ENCODE measurements around the gene MAP4K1.
"Not testable (repeated sequence)": the region's sequence is repeated elsewhere in the genome, so short reads cannot be mapped to it uniquely, and the experiment has no call there.

MAP4K1 gene

GRCh38 chr19:38559428-38560401 lies 58.0 kb downstream of the MAP4K1 start:
- TF ChIP-seq TSHZ2 (CRISPR knock-in tag; IDR thresholded peaks at IDR 0.05), result no peak
- no peak for TF ChIP-seq ZNF565 (CRISPR knock-in tag; conservative IDR thresholded peaks at IDR 0.05; ENCODE audit: low read depth)
- TF ChIP-seq PATZ1 (CRISPR knock-in tag; IDR thresholded peaks at IDR 0.05; ENCODE audit: borderline replicate concordance), result no peak
- no peak for TF ChIP-seq CREB5 (CRISPR knock-in tag; IDR thresholded peaks at IDR 0.05; ENCODE audit: low read depth)
- TF ChIP-seq BACH2 (CRISPR knock-in tag; IDR thresholded peaks at IDR 0.05; ENCODE audit: borderline replicate concordance), result no peak
- no peak for TF ChIP-seq ZFP30 (CRISPR knock-in tag; IDR thresholded peaks at IDR 0.05)
- no peak for TF ChIP-seq ZNF8 (CRISPR knock-in tag; IDR thresholded peaks at IDR 0.05)
- no peak for TF ChIP-seq PPARA (CRISPR knock-in tag; IDR thresholded peaks at IDR 0.05; ENCODE audit: borderline replicate concordance)
- no peak for TF ChIP-seq RARB (CRISPR knock-in tag; IDR thresholded peaks at IDR 0.05)
- no peak for ATAC-seq

- not testable (repeated sequence) for ATAC-seq
Measured at GRCh38 chr19:38558933-38559332, 58.8 kb downstream of the MAP4K1 start.

GRCh38 chr19:38557205-38557799 lies 60.5 kb downstream of the MAP4K1 start:
- TF ChIP-seq BACH2 (CRISPR knock-in tag; IDR thresholded peaks at IDR 0.05; ENCODE audit: borderline replicate concordance) (no peak), ESRRG (CRISPR knock-in tag; IDR thresholded peaks at IDR 0.05) (no peak), RARB (CRISPR knock-in tag; IDR thresholded peaks at IDR 0.05) (no peak), ZNF8 (CRISPR knock-in tag; IDR thresholded peaks at IDR 0.05) (no peak), CSRNP3 (CRISPR knock-in tag; IDR thresholded peaks at IDR 0.05) (no peak), GLIS3 (CRISPR knock-in tag; IDR thresholded peaks at IDR 0.05) (no peak), CSDC2 (CRISPR knock-in tag; IDR thresholded peaks at IDR 0.05) (no peak)
- no peak for ATAC-seq

- TF ChIP-seq POU6F1 (CRISPR knock-in tag; IDR thresholded peaks at IDR 0.05; ENCODE audit: borderline replicate concordance, low read depth) (no peak), OSR1 (CRISPR knock-in tag; IDR thresholded peaks at IDR 0.05) (no peak), ZNF8 (CRISPR knock-in tag; IDR thresholded peaks at IDR 0.05) (no peak), CSDC2 (CRISPR knock-in tag; IDR thresholded peaks at IDR 0.05) (no peak), ZC3H10 (CRISPR knock-in tag; IDR thresholded peaks at IDR 0.05) (no peak), RARB (CRISPR knock-in tag; IDR thresholded peaks at IDR 0.05) (no peak), BACH2 (CRISPR knock-in tag; IDR thresholded peaks at IDR 0.05; ENCODE audit: borderline replicate concordance) (no peak)
- ATAC-seq, result no peak
Measured at GRCh38 chr19:38556521-38557174, 61.1 kb downstream of the MAP4K1 start.
